ENCODE measurements around the gene ROBO2.

The ROBO2 gene

GRCh38 chr3:77079988-77080610 is 40.2 kb downstream of the ROBO2 start:
- no peak for DNase-seq (ENCODE audit: low read depth)
- TF ChIP-seq, protein P1, sequence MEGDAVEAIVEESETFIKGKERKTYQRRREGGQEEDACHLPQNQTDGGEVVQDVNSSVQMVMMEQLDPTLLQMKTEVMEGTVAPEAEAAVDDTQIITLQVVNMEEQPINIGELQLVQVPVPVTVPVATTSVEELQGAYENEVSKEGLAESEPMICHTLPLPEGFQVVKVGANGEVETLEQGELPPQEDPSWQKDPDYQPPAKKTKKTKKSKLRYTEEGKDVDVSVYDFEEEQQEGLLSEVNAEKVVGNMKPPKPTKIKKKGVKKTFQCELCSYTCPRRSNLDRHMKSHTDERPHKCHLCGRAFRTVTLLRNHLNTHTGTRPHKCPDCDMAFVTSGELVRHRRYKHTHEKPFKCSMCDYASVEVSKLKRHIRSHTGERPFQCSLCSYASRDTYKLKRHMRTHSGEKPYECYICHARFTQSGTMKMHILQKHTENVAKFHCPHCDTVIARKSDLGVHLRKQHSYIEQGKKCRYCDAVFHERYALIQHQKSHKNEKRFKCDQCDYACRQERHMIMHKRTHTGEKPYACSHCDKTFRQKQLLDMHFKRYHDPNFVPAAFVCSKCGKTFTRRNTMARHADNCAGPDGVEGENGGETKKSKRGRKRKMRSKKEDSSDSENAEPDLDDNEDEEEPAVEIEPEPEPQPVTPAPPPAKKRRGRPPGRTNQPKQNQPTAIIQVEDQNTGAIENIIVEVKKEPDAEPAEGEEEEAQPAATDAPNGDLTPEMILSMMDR (IDR thresholded peaks at IDR 0.05; ENCODE audit: low read length, missing control alignments), result no peak
- H3K4me3 ChIP-seq (replicated peaks; ENCODE audit: low read depth, low read length), result no peak overlapping the region

DNA sequence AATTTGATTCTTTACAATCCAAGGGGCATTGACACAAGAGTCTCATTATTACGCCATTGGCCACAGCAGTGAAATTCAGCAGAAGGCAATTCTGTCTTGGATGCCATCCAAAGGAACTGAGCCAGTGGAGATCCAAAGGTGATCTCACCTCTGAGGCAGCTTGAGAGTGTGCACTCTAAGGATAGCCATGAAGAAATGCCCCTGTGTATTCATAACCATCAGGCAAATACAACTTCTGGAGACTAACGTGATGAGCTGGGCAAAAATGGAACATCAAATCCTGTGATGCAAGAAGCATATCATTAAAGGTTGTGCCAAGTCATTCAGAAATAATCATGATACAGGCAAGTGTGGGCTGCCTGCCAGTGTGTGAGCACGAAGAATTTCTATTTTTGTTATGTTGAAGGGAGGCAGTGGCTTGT is 41.4 kb downstream of the ROBO2 start:
- H3K4me3 ChIP-seq (replicated peaks; ENCODE audit: low read depth, low read length), result no peak overlapping the region
- TF ChIP-seq, protein P1 (IDR thresholded peaks at IDR 0.05; ENCODE audit: low read length, missing control alignments), result no peak
- peak; percentile 37 for DNase-seq (ENCODE audit: low read depth)

DNA sequence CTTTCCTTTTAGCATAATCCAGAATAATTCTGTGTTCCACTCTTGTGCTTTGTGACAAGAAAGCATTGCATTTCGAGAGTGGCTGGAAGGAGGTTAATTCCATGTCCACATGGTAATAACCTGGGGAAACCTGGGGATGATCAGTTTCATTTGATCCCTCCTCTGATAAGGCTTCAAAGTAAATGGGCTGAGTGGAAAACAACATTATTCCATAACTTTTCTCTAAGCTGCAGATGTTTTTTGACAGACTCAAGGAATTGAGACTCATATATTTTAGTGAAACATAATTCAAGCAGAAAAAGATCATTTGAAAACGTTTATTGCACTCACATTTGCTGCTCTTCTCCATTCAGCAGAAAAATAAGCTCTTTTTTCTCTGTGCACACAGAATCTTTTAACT is 44.6 kb downstream of the ROBO2 start:
- TF ChIP-seq, protein P1 (IDR thresholded peaks at IDR 0.05; ENCODE audit: low read length, missing control alignments), result no peak
- DNase-seq (ENCODE audit: low read depth), result no peak
- no peak overlapping the region for H3K4me3 ChIP-seq (replicated peaks; ENCODE audit: low read depth, low read length)

DNA sequence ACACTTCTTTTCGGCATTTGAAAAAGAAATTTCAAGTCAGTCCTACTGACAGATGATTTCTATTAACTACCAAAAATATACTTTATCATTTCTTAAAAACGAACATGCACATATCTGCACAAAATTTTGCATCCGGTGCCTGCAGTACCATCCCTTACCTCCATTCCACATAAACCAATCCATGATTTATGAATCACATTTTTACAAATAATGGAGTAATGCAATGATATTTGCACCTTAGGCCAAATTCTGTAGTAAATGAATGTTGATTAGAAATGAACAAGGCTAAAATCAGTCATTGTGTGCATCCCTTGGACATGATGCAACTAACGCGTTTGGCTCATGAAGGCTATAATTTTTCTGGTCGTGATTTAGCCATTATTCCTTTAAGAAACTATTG is 46.5 kb downstream of the ROBO2 start:
- DNase-seq (ENCODE audit: low read depth), result no peak
- TF ChIP-seq, protein P1 (IDR thresholded peaks at IDR 0.05; ENCODE audit: low read length, missing control alignments), result no peak

GRCh38 chr3:77091809-77092208 is 51.9 kb downstream of the ROBO2 start:
- DNase-seq (ENCODE audit: low read depth), result no peak
- no peak overlapping the region for H3K4me3 ChIP-seq (replicated peaks; ENCODE audit: low read depth, low read length)
- TF ChIP-seq, protein P1 (IDR thresholded peaks at IDR 0.05; ENCODE audit: low read length, missing control alignments), result no peak

More for the DNA sequence above, 46.5 kb downstream of the ROBO2 start:
- H3K4me3 ChIP-seq (replicated peaks; ENCODE audit: low read depth, low read length), result no peak overlapping the region

GRCh38 chr3:77093101-77093500 is 53.2 kb downstream of the ROBO2 start:
- TF ChIP-seq, protein P1 (IDR thresholded peaks at IDR 0.05; ENCODE audit: low read length, missing control alignments), result no peak
- H3K4me3 ChIP-seq (replicated peaks; ENCODE audit: low read depth, low read length), result no peak overlapping the region
- no peak for DNase-seq (ENCODE audit: low read depth)

GRCh38 chr3:77096145-77096544 is 56.2 kb downstream of the ROBO2 start:
- TF ChIP-seq, protein P1 (IDR thresholded peaks at IDR 0.05; ENCODE audit: low read length, missing control alignments), result no peak
- no peak for DNase-seq (ENCODE audit: low read depth)
- H3K4me3 ChIP-seq (replicated peaks; ENCODE audit: low read depth, low read length), result no peak overlapping the region

All from fibroblast of pulmonary artery (primary cell).